GM19025 (cell line): Measurements from ENCODE around the gene ZBTB46.
A peak's percentile ranks its signal among the peaks of the same experiment; 100 is the strongest.
"Not testable (repeated sequence)": the region's sequence is repeated elsewhere in the genome, so short reads cannot be mapped to it uniquely, and the experiment has no call there.

Source experiments
- ATAC-seq: cut with Tn5 transposase; IDR thresholded peaks from one replicate; pipeline ENCODE4 v1.9.1; 2021; ENCODE audit warnings: mild to moderate bottlenecking, low read depth, moderate library complexity; ENCODE audit not compliant: unreplicated experiment

ZBTB46 gene, protein sequence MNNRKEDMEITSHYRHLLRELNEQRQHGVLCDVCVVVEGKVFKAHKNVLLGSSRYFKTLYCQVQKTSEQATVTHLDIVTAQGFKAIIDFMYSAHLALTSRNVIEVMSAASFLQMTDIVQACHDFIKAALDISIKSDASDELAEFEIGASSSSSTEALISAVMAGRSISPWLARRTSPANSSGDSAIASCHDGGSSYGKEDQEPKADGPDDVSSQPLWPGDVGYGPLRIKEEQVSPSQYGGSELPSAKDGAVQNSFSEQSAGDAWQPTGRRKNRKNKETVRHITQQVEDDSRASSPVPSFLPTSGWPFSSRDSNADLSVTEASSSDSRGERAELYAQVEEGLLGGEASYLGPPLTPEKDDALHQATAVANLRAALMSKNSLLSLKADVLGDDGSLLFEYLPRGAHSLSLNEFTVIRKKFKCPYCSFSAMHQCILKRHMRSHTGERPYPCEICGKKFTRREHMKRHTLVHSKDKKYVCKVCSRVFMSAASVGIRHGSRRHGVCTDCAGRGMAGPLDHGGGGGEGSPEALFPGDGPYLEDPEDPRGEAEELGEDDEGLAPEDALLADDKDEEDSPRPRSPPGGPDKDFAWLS

GRCh38 chr20:63830841-63831588, at the start of gene ZBTB46:
TSS of gene ZBTB46 (minus strand) at chr20:63831264. CDS start at chr20:63790757, 40,507 bp downstream.
- ATAC-seq: peak; percentile 55

DNA sequence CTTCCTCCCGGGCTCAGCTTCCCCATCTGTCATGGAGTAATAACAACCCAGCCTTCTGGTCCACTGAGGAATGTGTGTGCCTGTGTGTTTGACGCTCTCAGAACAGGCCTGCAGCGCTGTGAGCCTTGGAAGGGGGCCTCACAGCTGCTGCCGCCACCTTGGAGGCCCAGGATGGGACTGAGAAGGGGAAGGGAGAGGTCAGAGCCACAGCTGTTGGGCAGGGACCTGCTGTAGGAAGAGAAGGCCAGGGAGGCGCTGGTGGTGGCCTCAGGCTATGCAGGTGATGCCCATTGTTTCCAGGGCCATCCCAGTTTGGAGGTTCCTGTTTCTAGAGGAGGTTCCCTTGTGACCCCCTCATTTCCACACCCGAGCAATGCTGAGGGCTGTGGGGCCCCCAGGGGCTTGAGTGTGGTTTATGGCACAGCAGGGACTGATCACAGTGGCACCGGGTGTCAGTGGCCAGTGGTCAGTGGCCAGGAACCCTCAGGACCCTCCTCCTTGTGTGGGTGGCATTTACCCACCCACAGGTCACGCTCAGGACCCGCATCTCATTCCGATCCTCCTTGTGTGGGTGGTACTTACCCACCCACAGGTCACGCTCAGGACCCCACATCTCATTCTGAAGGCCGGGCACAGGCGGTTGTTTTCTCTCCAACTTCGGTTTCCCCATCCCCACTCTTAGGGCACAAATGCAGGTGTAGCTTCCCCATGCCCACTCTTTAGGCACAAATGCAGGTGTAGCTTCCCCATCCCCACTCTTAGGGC, 48.0 kb upstream of the ZBTB46 start:
- ATAC-seq: no peak

DNA sequence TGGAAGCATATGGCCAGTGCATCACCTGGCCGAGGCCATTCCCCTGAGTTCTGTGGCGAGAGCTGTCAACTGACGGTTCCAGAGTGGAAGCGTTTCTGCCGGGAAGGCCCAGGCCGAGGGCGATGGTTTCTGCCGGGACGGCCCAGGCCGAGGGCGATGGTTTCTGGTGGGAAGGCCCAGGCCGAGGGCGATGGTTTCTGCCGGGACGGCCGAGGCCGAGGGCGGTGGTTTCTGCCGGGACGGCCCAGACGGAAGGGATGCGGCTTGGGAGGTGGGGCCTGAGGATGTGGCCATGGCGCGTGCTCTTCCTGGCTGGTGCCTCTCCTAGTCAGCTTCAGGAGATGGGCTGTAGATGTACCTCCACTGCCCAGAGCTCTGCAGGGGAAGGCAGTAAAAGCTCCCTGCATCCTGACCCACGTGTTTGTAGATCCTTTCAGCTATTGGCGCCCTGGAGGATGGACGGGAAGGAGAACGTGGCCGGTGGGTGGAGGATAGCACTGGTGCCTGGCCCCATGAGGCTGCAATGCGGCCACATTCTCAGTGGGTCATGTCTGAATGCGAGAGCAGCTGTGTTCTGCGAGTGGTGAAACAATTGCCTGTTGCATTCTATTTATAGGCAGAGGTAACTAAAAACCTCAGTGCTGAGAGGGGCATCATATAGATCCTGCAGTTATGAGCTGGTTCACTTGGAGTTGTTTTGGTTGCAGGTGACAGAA, 46.8 kb upstream of the ZBTB46 start:
- ATAC-seq: no peak

DNA sequence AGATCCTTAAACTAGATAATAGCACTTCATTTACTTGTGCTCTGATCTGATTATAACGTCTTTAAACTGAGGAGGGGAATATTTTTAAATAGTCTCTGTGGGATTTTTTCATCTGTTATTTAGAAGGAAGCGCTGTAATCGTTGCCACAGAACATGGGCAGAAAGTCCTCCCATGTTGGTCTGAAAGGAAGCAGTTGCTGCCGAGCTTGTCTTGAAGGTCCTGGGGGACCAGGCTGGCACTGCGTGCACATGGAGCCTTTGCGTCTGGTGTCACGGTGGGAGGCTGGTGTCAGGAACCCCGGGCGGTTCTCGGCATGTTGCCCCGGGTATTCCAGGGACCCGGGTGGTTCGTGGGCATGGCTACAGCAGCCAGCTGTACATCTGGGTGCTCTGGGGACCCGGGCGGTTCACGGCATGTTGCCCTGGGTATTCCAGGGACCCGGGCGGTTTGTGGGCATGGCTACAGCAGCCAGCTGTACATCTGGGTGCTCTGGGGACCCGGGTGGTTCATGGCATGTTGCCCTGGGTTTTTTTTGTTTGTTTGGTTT, 45.5 kb upstream of the ZBTB46 start:
- ATAC-seq: no peak

DNA sequence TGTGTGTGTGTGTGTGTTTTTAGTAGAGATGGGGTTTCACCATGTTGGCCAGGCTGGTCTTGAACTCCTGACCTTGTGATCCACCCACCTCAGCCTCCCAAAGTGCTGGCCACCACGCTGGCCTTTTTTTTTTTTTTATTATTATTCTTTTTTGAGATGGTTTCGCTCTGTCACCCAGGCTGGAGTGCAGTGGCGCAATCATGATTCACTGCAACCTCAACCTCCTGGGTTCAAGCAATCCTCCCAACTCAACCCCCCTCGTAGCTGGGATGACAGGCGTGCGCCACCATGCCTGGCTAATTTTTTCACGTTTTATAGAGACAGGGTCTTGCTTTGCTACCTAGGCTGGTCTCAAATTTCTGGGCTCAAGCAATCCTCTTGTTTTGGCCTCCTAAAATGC, 43.2 kb upstream of the ZBTB46 start:
- ATAC-seq: not testable (repeated sequence)

- no peak for ATAC-seq
Observed at GRCh38 chr20:63873477-63873971, 42.5 kb upstream of the ZBTB46 start.

GRCh38 chr20:63868264-63868663, 37.2 kb upstream of the ZBTB46 start:
- no peak for ATAC-seq

- ATAC-seq: not testable (repeated sequence)
Observed at GRCh38 chr20:63867042-63867441, 36.0 kb upstream of the ZBTB46 start.

GRCh38 chr20:63864978-63865640, 34.0 kb upstream of the ZBTB46 start, which contains the start of gene TPD52L2:
TSS of gene TPD52L2 (plus strand) at chr20:63865270. CDS start at chr20:63865366, 96 bp downstream.
- ATAC-seq: peak; percentile 69

GRCh38 chr20:63864545-63864977, 33.5 kb upstream of the ZBTB46 start:
- ATAC-seq: no peak

DNA sequence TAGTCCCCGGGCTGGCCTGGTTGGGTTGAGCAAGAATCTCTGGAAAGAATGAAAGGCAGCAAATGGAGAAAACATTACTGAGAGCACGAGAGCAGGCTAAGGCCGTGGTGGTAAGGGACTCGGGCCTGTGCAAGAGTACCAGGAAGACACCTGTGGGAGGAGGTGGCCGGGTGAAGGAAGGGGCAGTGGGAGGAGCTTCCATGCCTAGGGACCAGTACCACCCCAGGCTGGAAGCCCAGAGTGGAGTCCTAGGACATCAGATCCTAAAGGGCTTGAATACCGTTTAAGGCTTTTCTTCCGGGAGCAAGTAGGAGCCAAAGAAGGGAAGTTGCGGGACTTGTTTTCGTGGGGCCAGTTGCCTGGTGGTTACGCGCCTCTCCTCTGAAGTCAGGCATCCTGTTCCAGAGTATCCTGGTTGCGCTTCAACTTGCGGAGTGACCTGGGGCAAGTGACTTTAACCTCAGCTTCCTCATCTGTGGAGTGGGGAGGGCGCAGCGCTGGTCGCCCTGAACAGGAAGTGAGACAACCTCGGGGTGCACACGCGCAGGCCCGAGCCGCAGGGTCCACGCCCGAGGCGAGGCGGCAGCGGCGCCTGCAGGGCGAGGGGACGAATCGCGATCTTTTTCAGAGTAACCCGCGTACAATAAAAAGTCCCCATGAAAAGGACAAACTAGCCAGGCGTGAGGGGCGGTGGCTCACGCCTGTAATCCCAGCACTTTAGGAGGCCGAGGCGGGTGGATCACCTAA, 32.9 kb upstream of the ZBTB46 start:
- ATAC-seq: peak; percentile 59

DNA sequence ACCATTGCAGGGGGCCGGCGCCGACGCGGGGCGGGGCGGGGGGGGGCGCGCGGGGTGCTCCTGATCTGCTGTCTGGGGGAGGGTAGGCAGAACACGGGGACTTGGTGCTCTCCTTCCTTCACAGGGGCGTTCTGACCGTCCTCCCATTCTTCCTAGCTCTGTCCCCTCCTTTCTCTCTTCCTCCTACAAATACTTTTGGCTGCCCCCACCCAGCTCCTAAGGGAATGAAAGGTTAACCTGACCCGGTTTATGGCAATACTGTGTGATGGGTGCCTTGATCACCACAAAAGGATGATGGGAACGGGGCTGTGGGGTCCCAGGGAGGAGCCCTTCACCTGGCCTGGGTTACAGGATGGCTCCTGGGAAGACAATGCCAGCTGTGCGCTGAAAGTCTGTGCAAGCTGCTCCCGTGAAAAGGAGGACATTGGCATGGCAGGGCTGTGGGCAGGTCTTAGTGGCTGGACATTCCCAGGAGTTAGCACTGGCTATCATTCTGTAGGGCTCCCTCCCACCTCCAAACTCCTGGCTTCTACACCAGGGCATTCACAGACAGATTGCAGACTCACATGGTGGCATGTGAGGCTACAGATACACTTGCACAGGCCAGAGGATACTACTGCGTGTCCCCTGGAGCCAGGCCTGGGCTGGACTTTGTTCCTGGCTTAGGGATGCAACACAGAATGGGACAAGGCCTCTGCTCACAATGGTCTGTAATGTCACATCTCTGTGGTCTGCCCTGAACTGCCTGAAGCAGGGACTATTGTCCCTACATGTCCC, 32.1 kb upstream of the ZBTB46 start:
- no peak for ATAC-seq

GRCh38 chr20:63861981-63862901, 31.2 kb upstream of the ZBTB46 start:
- ATAC-seq: no peak

- ATAC-seq: no peak
Observed at GRCh38 chr20:63861365-63861934, 30.4 kb upstream of the ZBTB46 start, which contains the start of gene ABHD16B. TSS of gene ABHD16B (plus strand) at chr20:63861498. CDS start at chr20:63861541, 43 bp downstream.

DNA sequence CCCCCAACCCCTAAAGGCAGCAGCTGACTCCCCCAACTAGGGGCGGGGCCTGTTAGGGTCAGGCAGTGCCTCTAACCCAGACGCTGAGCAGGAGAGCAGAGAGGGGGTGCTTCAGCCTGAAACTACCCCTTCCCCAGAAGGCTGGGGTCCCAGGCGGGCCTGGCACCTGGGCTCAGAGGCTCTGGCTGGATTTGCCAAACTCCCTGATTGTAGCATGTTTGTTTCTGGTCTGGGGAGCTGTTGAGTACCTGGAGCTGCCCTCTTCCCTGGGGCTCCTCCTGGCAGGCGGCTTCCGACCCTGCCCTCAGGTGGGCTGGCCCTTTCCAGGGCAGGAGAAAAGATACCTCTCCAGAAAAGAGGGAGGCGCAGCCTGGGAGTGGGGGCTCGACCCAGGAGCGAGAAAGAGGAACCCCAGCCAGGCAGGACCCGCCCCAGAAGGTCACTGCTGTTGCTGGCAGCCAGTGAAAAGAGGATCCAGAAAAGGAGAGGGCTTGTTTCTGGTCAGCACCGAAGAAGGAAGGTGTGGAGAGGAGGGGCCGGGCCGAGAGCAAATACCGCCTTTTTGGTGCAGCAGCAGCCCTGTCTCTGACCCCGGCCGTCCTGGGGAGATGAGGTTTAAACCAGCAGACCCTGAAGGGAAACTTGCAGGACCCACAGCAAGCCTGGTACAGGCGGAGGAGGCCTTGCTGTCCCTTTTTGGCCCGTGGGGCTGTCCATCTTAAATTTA, 29.4 kb upstream of the ZBTB46 start:
- ATAC-seq: no peak
